Measurements from ENCODE around the gene NRG3. TPM values are rescaled to one million over a fixed set of nuclear protein-coding genes. Genes with fewer than 3 reads are reported as not detected.

The NRG3 gene
- total RNA-seq, 2 experiments from 2014 or later, result not detected

GRCh38 chr10:82213784-82214183, 338.8 kb downstream of the NRG3 start:
- POLR2A ChIA-PET, result no interaction called here
- H3K27ac ChIP-seq (ENCODE audit: low read depth, low read length, poor library complexity, severe bottlenecking), result no peak overlapping the region
- peak; percentile 13 for DNase-seq (ENCODE audit: low spot score)
- H2AFZ ChIP-seq (ENCODE audit: low read length), result peak overlapping the region; percentile 64; the same call in 1 of the 2 replicates
- no peak overlapping the region for H3K4me3 ChIP-seq (ENCODE audit: low read depth, low read length, poor library complexity, severe bottlenecking)
- peaks cover 8% of the 10 kb centered on the region for H3K4me1 ChIP-seq (ENCODE audit: insufficient read depth, low read length, poor library complexity, severe bottlenecking)
- intact Hi-C loops (cut with micrococcal nuclease; ENCODE audit: unreplicated experiment), result no loop called here
- H3K4me2 ChIP-seq (ENCODE audit: low read length), result no peak overlapping the region
- no TSS peak for BruUV-seq (replicated peaks)
- TF ChIP-seq CTCF (conservative IDR thresholded peaks at IDR 0.05; ENCODE audit: low read length), result no peak
- no peak for TF ChIP-seq EZH2phosphoT487 (IDR thresholded peaks at IDR 0.05; ENCODE audit: borderline replicate concordance, low read depth, low read length)
- CTCF ChIA-PET (ENCODE audit: unreplicated experiment), result no interaction called here
- no peaks in the 10 kb centered on the region for H4K20me1 ChIP-seq (ENCODE audit: insufficient read depth, low read length)
- no peaks in the 10 kb centered on the region for H3K36me3 ChIP-seq (ENCODE audit: insufficient read depth, low read length)
- no peaks in the 10 kb centered on the region for H3K9me3 ChIP-seq (ENCODE audit: low read length)
- no peaks in the 10 kb centered on the region for H3K79me2 ChIP-seq (ENCODE audit: insufficient read depth, low read depth, low read length)
- H3K9me2 ChIP-seq (ENCODE audit: insufficient read depth, low read length), result no peaks in the 10 kb centered on the region

- Histone ChIP-seq H4K20me1 (ENCODE audit: insufficient read depth, low read length) (no peaks in the 10 kb centered on the region), H3K4me3 (ENCODE audit: low read depth, low read length, poor library complexity, severe bottlenecking) (no peak overlapping the region), H3K27ac (ENCODE audit: low read depth, low read length, poor library complexity, severe bottlenecking) (no peak overlapping the region), H3K4me2 (ENCODE audit: low read length) (no peak overlapping the region), H3K79me2 (ENCODE audit: insufficient read depth, low read depth, low read length) (no peaks in the 10 kb centered on the region), H3K4me1 (ENCODE audit: insufficient read depth, low read length, poor library complexity, severe bottlenecking) (no peaks in the 10 kb centered on the region), H3K36me3 (ENCODE audit: insufficient read depth, low read length) (no peaks in the 10 kb centered on the region), H3K9me2 (ENCODE audit: insufficient read depth, low read length) (no peaks in the 10 kb centered on the region), H2AFZ (ENCODE audit: low read length) (no peak overlapping the region), H3K9me3 (ENCODE audit: low read length) (no peaks in the 10 kb centered on the region)
- ChIA-PET CTCF (ENCODE audit: unreplicated experiment) (no interaction called here), POLR2A (interaction anchor here (0.8 kb wide), 1 partner anchor 290 kb away, joined by 3 read pairs; no protein-coding TSS in a partner anchor)
- TF ChIP-seq CTCF (conservative IDR thresholded peaks at IDR 0.05; ENCODE audit: low read length) (no peak), EZH2phosphoT487 (IDR thresholded peaks at IDR 0.05; ENCODE audit: borderline replicate concordance, low read depth, low read length) (no peak)
- intact Hi-C loops (cut with micrococcal nuclease; ENCODE audit: unreplicated experiment), result no loop called here
- no peak for DNase-seq (ENCODE audit: low spot score)
- BruUV-seq (replicated peaks), result no TSS peak
Observed at GRCh38 chr10:82221056-82221455, 346.1 kb downstream of the NRG3 start.

- POLR2A ChIA-PET, result no interaction called here
- H3K4me1 ChIP-seq (ENCODE audit: insufficient read depth, low read length, poor library complexity, severe bottlenecking), result no peaks in the 10 kb centered on the region
- no peaks in the 10 kb centered on the region for H3K79me2 ChIP-seq (ENCODE audit: insufficient read depth, low read depth, low read length)
- CTCF ChIA-PET (ENCODE audit: unreplicated experiment), result no interaction called here
- no peak overlapping the region for H3K4me2 ChIP-seq (ENCODE audit: low read length)
- TF ChIP-seq EZH2phosphoT487 (IDR thresholded peaks at IDR 0.05; ENCODE audit: borderline replicate concordance, low read depth, low read length), result no peak
- 0 out of 2 replicates have a peak, but pooled peaks have one; percentile 21 for TF ChIP-seq CTCF (conservative IDR thresholded peaks at IDR 0.05; ENCODE audit: low read length)
- no peak for DNase-seq (ENCODE audit: low spot score)
- no peaks in the 10 kb centered on the region for H3K9me3 ChIP-seq (ENCODE audit: low read length)
- H3K27ac ChIP-seq (ENCODE audit: low read depth, low read length, poor library complexity, severe bottlenecking), result no peak overlapping the region
- no peaks in the 10 kb centered on the region for H3K36me3 ChIP-seq (ENCODE audit: insufficient read depth, low read length)
- H2AFZ ChIP-seq (ENCODE audit: low read length), result no peak overlapping the region
- H3K9me2 ChIP-seq (ENCODE audit: insufficient read depth, low read length), result no peaks in the 10 kb centered on the region
- intact Hi-C loops (cut with micrococcal nuclease; ENCODE audit: unreplicated experiment), result no loop called here
- H3K4me3 ChIP-seq (ENCODE audit: low read depth, low read length, poor library complexity, severe bottlenecking), result no peak overlapping the region
- H4K20me1 ChIP-seq (ENCODE audit: insufficient read depth, low read length), result no peaks in the 10 kb centered on the region
- no TSS peak for BruUV-seq (replicated peaks)
Observed at GRCh38 chr10:82221601-82222149, 346.7 kb downstream of the NRG3 start.
